Measurements from ENCODE around the gene ZNF92.

Gene ZNF92

DNA sequence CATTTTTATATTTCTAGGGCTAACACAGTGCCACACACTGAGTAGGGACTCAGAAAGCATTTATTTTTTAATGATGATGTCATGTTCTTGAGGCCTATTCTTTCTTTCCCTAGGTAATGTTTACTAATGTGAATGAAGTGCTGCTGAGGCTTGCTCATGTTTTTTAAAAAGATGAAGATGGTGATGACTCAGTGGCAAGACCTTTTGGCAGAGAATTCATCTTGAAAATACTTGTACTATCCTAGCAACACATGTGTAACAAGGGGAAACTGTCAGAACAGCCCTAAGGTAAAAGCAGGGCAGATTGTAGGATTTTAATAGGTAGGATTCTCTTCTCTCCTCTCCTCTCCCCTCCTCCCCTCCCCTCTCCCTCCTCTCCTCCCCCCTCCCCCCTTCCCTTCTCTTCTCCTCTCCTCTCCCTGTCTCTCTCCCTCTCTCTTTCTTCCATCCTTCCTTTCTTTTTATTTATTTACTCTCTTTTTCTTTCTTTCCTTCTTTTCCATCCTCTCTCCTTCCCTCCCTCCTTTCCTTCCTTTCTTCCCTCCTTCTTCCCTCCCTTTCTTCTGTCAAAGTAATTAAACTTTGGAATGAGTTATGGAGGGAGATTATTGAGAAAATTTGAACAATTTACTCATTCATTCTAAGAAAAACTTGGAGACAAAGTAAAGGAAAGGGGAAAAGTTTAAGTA, 75.3 kb downstream of the ZNF92 start (continued):
- TF ChIP-seq, protein P1, sequence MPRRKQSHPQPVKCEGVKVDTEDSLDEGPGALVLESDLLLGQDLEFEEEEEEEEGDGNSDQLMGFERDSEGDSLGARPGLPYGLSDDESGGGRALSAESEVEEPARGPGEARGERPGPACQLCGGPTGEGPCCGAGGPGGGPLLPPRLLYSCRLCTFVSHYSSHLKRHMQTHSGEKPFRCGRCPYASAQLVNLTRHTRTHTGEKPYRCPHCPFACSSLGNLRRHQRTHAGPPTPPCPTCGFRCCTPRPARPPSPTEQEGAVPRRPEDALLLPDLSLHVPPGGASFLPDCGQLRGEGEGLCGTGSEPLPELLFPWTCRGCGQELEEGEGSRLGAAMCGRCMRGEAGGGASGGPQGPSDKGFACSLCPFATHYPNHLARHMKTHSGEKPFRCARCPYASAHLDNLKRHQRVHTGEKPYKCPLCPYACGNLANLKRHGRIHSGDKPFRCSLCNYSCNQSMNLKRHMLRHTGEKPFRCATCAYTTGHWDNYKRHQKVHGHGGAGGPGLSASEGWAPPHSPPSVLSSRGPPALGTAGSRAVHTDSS (tag by site-specific recombination; IDR thresholded peaks at IDR 0.05), result 0 out of 2 replicates have a peak, but pooled peaks have one; percentile 18
- TF ChIP-seq ZBTB21 (tag by site-specific recombination; IDR thresholded peaks at IDR 0.05) (peak; percentile 41; the same call in 1 of the 2 replicates), PRDM1 (tag by site-specific recombination; IDR thresholded peaks at IDR 0.05) (peak; percentile 45; the same call in 1 of the 2 replicates)

DNA sequence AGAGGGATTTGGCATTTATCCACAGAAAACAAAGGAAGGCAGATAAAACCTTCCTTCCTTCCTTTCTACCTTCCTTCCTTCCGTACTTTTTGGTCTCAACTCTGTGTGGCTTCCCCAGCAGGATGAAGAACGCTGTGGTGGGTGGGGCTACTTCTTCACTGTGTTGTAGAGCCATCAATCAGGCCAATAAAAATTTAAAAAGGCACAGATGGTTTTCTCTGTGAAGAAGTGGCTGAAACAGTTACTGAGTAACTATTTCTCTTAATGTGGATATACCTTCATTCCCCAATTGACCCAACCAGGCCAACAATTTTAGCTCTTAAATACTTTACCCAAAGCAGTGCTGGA, 75.8 kb downstream of the ZNF92 start:
- ChIA-PET POLR2A (no interaction called here), CTCF (no interaction called here)
- H3K4me1 ChIP-seq (ENCODE audit: control insufficient read depth, insufficient read depth, low read length), result peaks cover 11% of the 10 kb centered on the region; the same call in 1 of the 2 replicates
- no peak overlapping the region for H3K4me3 ChIP-seq (ENCODE audit: low read depth, low read length)
- H3K27ac ChIP-seq (ENCODE audit: extremely low read depth, low read depth, low read length), result no peak overlapping the region
- H3K9me3 ChIP-seq (ENCODE audit: control insufficient read depth, insufficient read depth, low read depth, low read length), result no peaks in the 10 kb centered on the region; the same call in 1 of the 2 replicates
- no peaks in the 10 kb centered on the region for H3K36me3 ChIP-seq (ENCODE audit: control insufficient read depth in 2 of 2, insufficient read depth in 1 of 2, low read length in 2 of 2)
- TF ChIP-seq ZNF561 (tag by site-specific recombination; IDR thresholded peaks at IDR 0.05; ENCODE audit: borderline replicate concordance) (no peak), ZNF2 (tag by site-specific recombination; IDR thresholded peaks at IDR 0.05) (no peak), ZNF621 (tag by site-specific recombination; IDR thresholded peaks at IDR 0.05) (no peak), ZSCAN5A (tag by site-specific recombination; IDR thresholded peaks at IDR 0.05) (no peak), ZNF837 (tag by site-specific recombination; IDR thresholded peaks at IDR 0.05) (no peak)
- TF ChIP-seq, protein P2, sequence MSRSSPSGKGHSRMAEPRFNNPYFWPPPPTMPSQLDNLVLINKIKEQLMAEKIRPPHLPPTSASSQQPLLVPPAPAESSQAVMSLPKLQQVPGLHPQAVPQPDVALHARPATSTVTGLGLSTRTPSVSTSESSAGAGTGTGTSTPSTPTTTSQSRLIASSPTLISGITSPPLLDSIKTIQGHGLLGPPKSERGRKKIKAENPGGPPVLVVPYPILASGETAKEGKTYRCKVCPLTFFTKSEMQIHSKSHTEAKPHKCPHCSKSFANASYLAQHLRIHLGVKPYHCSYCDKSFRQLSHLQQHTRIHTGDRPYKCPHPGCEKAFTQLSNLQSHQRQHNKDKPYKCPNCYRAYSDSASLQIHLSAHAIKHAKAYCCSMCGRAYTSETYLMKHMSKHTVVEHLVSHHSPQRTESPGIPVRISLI (tag by site-specific recombination; IDR thresholded peaks at IDR 0.05), result no peak

Measured in HEK293 (cell line).